ENCODE measurements around the gene SMARCD2.

The SMARCD2 gene

GRCh38 chr17:63833026-63833740 is 9.3 kb downstream of the SMARCD2 start:
- H3K27ac Mint-ChIP-seq = no peak overlapping the region

GRCh38 chr17:63832455-63832854 is 10.0 kb downstream of the SMARCD2 start:
- no peaks in the 10 kb centered on the region for H3K27me3 Mint-ChIP-seq
- peaks cover 63% of the 10 kb centered on the region for H3K4me1 Mint-ChIP-seq
- H3K9me3 Mint-ChIP-seq = no peaks in the 10 kb centered on the region
- no peak overlapping the region for H3K4me3 Mint-ChIP-seq
- DNase-seq = no peak
- peaks cover 80% of the 10 kb centered on the region for H3K36me3 Mint-ChIP-seq
- peak overlapping the region; percentile 86 for H3K27ac Mint-ChIP-seq
- CTCF ChIA-PET = interaction anchor here (1.5 to 2.5 kb wide), 4 partner anchors 8 to 407 kb away, joined by 3 to 8 read pairs (median 6); no protein-coding TSS in a partner anchor

More at GRCh38 chr17:63833026-63833740, 9.3 kb downstream of the SMARCD2 start:
- Mint-ChIP-seq H3K36me3 (peaks cover 76% of the 10 kb centered on the region), H3K4me1 (peaks cover 61% of the 10 kb centered on the region), H3K27me3 (no peaks in the 10 kb centered on the region), H3K9me3 (no peaks in the 10 kb centered on the region), H3K4me3 (no peak overlapping the region)
- CTCF ChIA-PET = interaction anchor here (1.4 to 2.5 kb wide), 6 partner anchors 9 to 408 kb away, joined by 3 to 8 read pairs (median 5); no protein-coding TSS in a partner anchor
- DNase-seq = no peak

- Mint-ChIP-seq H3K36me3 (peaks cover 82% of the 10 kb centered on the region), H3K4me1 (peaks cover 60% of the 10 kb centered on the region), H3K27ac (peak overlapping the region; percentile 86), H3K27me3 (no peaks in the 10 kb centered on the region), H3K9me3 (no peaks in the 10 kb centered on the region), H3K4me3 (no peak overlapping the region)
- CTCF ChIA-PET = interaction anchor here (1.3 to 1.5 kb wide), 2 partner anchors 17 to 407 kb away, joined by 3 to 5 read pairs; no protein-coding TSS in a partner anchor
- no peak for DNase-seq
Measured at GRCh38 chr17:63832014-63832413, 10.5 kb downstream of the SMARCD2 start.

- H3K27me3 Mint-ChIP-seq = no peaks in the 10 kb centered on the region
- peak overlapping the region; percentile 86 for H3K27ac Mint-ChIP-seq
- no peaks in the 10 kb centered on the region for H3K9me3 Mint-ChIP-seq
- no peak overlapping the region for H3K4me3 Mint-ChIP-seq
- CTCF ChIA-PET = interaction anchor here (1.3 kb wide), 1 partner anchor 17 kb away, joined by 3 read pairs; no protein-coding TSS in a partner anchor
- peaks cover 65% of the 10 kb centered on the region for H3K4me1 Mint-ChIP-seq
- H3K36me3 Mint-ChIP-seq = peaks cover 81% of the 10 kb centered on the region
- DNase-seq = no peak
Measured at GRCh38 chr17:63831505-63831904, 11.0 kb downstream of the SMARCD2 start.

GRCh38 chr17:63830904-63831491 is 11.5 kb downstream of the SMARCD2 start:
- peaks cover 82% of the 10 kb centered on the region for H3K36me3 Mint-ChIP-seq
- no peaks in the 10 kb centered on the region for H3K9me3 Mint-ChIP-seq
- DNase-seq = no peak
- H3K27ac Mint-ChIP-seq = peak overlapping the region; percentile 86
- H3K4me1 Mint-ChIP-seq = peaks cover 70% of the 10 kb centered on the region
- CTCF ChIA-PET = interaction anchor here (1.3 kb wide), 1 partner anchor 18 kb away, joined by 3 read pairs; no protein-coding TSS in a partner anchor
- H3K4me3 Mint-ChIP-seq = no peak overlapping the region
- H3K27me3 Mint-ChIP-seq = no peaks in the 10 kb centered on the region

- CTCF ChIA-PET = interaction anchor here (0.8 to 1.1 kb wide), 3 partner anchors 8 to 10 kb away, joined by 3 to 5 read pairs (median 3); no protein-coding TSS in a partner anchor
- Mint-ChIP-seq H3K4me1 (peaks cover 71% of the 10 kb centered on the region), H3K4me3 (no peak overlapping the region), H3K27me3 (no peaks in the 10 kb centered on the region), H3K27ac (peak overlapping the region; percentile 51), H3K36me3 (peaks cover 80% of the 10 kb centered on the region), H3K9me3 (no peaks in the 10 kb centered on the region)
- DNase-seq = no peak
Measured at GRCh38 chr17:63830278-63830677, 12.2 kb downstream of the SMARCD2 start.

GRCh38 chr17:63828936-63829335 is 13.5 kb downstream of the SMARCD2 start:
- no peak for DNase-seq
- peak overlapping the region; percentile 87 for H3K4me3 Mint-ChIP-seq
- CTCF ChIA-PET = interaction anchor here (0.9 to 1.3 kb wide), 6 partner anchors 8 to 403 kb away, joined by 3 to 5 read pairs (median 3); no protein-coding TSS in a partner anchor
- H3K36me3 Mint-ChIP-seq = peaks cover 77% of the 10 kb centered on the region
- peaks cover 73% of the 10 kb centered on the region for H3K4me1 Mint-ChIP-seq
- H3K9me3 Mint-ChIP-seq = no peaks in the 10 kb centered on the region
- no peaks in the 10 kb centered on the region for H3K27me3 Mint-ChIP-seq
- no peak overlapping the region for H3K27ac Mint-ChIP-seq

- Mint-ChIP-seq H3K36me3 (peaks cover 79% of the 10 kb centered on the region), H3K27me3 (no peaks in the 10 kb centered on the region), H3K9me3 (no peaks in the 10 kb centered on the region), H3K27ac (peak overlapping the region; percentile 96), H3K4me3 (peak overlapping the region; percentile 87), H3K4me1 (peaks cover 81% of the 10 kb centered on the region)
- CTCF ChIA-PET = interaction anchor here (0.8 to 1.3 kb wide), 8 partner anchors 9 to 402 kb away, joined by 3 to 5 read pairs (median 4); no protein-coding TSS in a partner anchor
- no peak for DNase-seq
Measured at GRCh38 chr17:63827801-63828221, 14.7 kb downstream of the SMARCD2 start.

- CTCF ChIA-PET = interaction anchor here (1.0 to 1.1 kb wide), 2 partner anchors 10 to 12 kb away, joined by 4 to 5 read pairs; no protein-coding TSS in a partner anchor
- Mint-ChIP-seq H3K27ac (peak within 1 kb of the TSS; percentile 96), H3K27me3 (no peaks in the 10 kb centered on the region), H3K9me3 (no peaks in the 10 kb centered on the region), H3K4me3 (peak within 1 kb of the TSS; percentile 87), H3K36me3 (peaks cover 80% of the 10 kb centered on the region), H3K4me1 (peaks cover 80% of the 10 kb centered on the region)
- DNase-seq = peak; percentile 98
Measured at GRCh38 chr17:63827002-63827800, 15.3 kb downstream of the SMARCD2 start, which contains the start of the genes FTSJ3 and PSMC5. Gene FTSJ3, minus strand, starts transcription at chr17:63827663. Its CDS starts 761 bp downstream, at chr17:63826902. Gene PSMC5, plus strand, starts transcription at chr17:63827431. Its CDS starts 60 bp downstream, at chr17:63827491.

GRCh38 chr17:63826468-63827001 is 15.9 kb downstream of the SMARCD2 start:
- H3K27ac Mint-ChIP-seq = peak overlapping the region; percentile 96
- no peaks in the 10 kb centered on the region for H3K27me3 Mint-ChIP-seq
- peaks cover 80% of the 10 kb centered on the region for H3K36me3 Mint-ChIP-seq
- peaks cover 76% of the 10 kb centered on the region for H3K4me1 Mint-ChIP-seq
- no peak for DNase-seq
- H3K9me3 Mint-ChIP-seq = no peaks in the 10 kb centered on the region
- CTCF ChIA-PET = interaction anchor here (0.9 kb wide), 1 partner anchor 22 kb away, joined by 3 read pairs; no protein-coding TSS in a partner anchor
- H3K4me3 Mint-ChIP-seq = peak overlapping the region; percentile 87

- Mint-ChIP-seq H3K9me3 (no peaks in the 10 kb centered on the region), H3K4me1 (peaks cover 61% of the 10 kb centered on the region), H3K27ac (peak overlapping the region; percentile 34), H3K36me3 (peaks cover 78% of the 10 kb centered on the region), H3K4me3 (no peak overlapping the region), H3K27me3 (no peaks in the 10 kb centered on the region)
- DNase-seq = no peak
- CTCF ChIA-PET = interaction anchor here (1.1 to 2.6 kb wide), 2 partner anchors 9 to 12 kb away, joined by 4 to 8 read pairs; no protein-coding TSS in a partner anchor
Measured at GRCh38 chr17:63824362-63824761, 18.1 kb downstream of the SMARCD2 start.

GRCh38 chr17:63823659-63824331 is 18.7 kb downstream of the SMARCD2 start:
- Mint-ChIP-seq H3K4me1 (peaks cover 58% of the 10 kb centered on the region), H3K27me3 (no peaks in the 10 kb centered on the region), H3K36me3 (peaks cover 77% of the 10 kb centered on the region), H3K9me3 (no peaks in the 10 kb centered on the region), H3K4me3 (no peak overlapping the region), H3K27ac (peak overlapping the region; percentile 34)
- CTCF ChIA-PET = interaction anchor here (2.6 kb wide), 1 partner anchor 10 kb away, joined by 8 read pairs; no protein-coding TSS in a partner anchor
- no peak for DNase-seq

- peaks cover 48% of the 10 kb centered on the region for H3K4me1 Mint-ChIP-seq
- no peak for DNase-seq
- H3K4me3 Mint-ChIP-seq = no peak overlapping the region
- H3K9me3 Mint-ChIP-seq = no peaks in the 10 kb centered on the region
- no peaks in the 10 kb centered on the region for H3K27me3 Mint-ChIP-seq
- CTCF ChIA-PET = no interaction called here
- H3K27ac Mint-ChIP-seq = no peak overlapping the region
- H3K36me3 Mint-ChIP-seq = peaks cover 83% of the 10 kb centered on the region
Measured at GRCh38 chr17:63822537-63822936, 19.9 kb downstream of the SMARCD2 start.
